ENCODE data around the gene UBB.

UBB gene

DNA sequence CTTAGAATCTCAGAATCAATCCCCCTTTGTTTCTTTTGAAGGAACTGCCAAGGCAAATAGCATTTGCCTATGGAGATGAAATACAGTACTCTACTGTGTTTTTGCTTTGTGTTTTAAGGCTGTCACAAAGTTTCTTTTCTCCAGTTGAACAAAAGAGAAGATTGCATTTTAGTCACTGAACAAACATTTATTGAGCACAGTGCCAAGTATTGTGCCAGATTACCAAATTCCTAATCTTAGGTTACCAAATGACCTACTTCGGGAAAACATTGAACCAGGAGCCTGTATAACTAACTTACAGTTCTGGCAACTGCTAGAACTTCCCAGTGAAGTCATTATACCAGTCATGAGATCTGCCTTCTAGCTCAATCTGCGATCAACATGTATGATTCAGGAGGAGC lies 3.0 kb upstream of the UBB start:
- H3K36me3 ChIP-seq (ENCODE audit: control insufficient read depth, insufficient read depth, low read length), result peaks cover 3% of the 10 kb centered on the region; the same call in 1 of the 2 replicates
- no peaks in the 10 kb centered on the region for H3K27me3 ChIP-seq (replicated peaks; ENCODE audit: control insufficient read depth, insufficient read depth, low read length)
- no peak for TF ChIP-seq CTCF (IDR thresholded peaks at IDR 0.05; ENCODE audit: insufficient read depth, low read length, poor library complexity, severe bottlenecking)
- H3K4me3 ChIP-seq (replicated peaks; ENCODE audit: low read depth, low read length), result no peak overlapping the region
- DNase-seq (ENCODE audit: extremely low read depth, insufficient read length), result no peak

- Histone ChIP-seq H3K27me3 (replicated peaks; ENCODE audit: control insufficient read depth, insufficient read depth, low read length) (no peaks in the 10 kb centered on the region), H3K4me3 (replicated peaks; ENCODE audit: low read depth, low read length) (no peak overlapping the region), H3K36me3 (ENCODE audit: control insufficient read depth, insufficient read depth, low read length) (peaks cover 9% of the 10 kb centered on the region)
- TF ChIP-seq CTCF (IDR thresholded peaks at IDR 0.05; ENCODE audit: insufficient read depth, low read length, poor library complexity, severe bottlenecking), result no peak
- no peak for DNase-seq (ENCODE audit: extremely low read depth, insufficient read length)
These were observed 2.1 kb upstream of the UBB start for GRCh38 chr17:16378636-16379282.

GRCh38 chr17:16379654-16380053 lies 1.2 kb upstream of the UBB start:
- DNase-seq (ENCODE audit: extremely low read depth, insufficient read length), result no peak
- Histone ChIP-seq H3K36me3 (ENCODE audit: control insufficient read depth, insufficient read depth, low read length) (peaks cover 9% of the 10 kb centered on the region), H3K4me3 (replicated peaks; ENCODE audit: low read depth, low read length) (no peak overlapping the region), H3K27me3 (replicated peaks; ENCODE audit: control insufficient read depth, insufficient read depth, low read length) (no peaks in the 10 kb centered on the region)
- no peak for TF ChIP-seq CTCF (IDR thresholded peaks at IDR 0.05; ENCODE audit: insufficient read depth, low read length, poor library complexity, severe bottlenecking)

GRCh38 chr17:16381496-16381820 lies 567 bp downstream of the UBB start:
- TF ChIP-seq CTCF (IDR thresholded peaks at IDR 0.05; ENCODE audit: insufficient read depth, low read length, poor library complexity, severe bottlenecking), result no peak
- no peaks in the 10 kb centered on the region for H3K27me3 ChIP-seq (replicated peaks; ENCODE audit: control insufficient read depth, insufficient read depth, low read length)
- DNase-seq (ENCODE audit: extremely low read depth, insufficient read length), result no peak

GRCh38 chr17:16383216-16383615 lies 2.3 kb downstream of the UBB start:
- Histone ChIP-seq H3K4me3 (replicated peaks; ENCODE audit: low read depth, low read length) (peak overlapping the region; percentile 77), H3K36me3 (ENCODE audit: control insufficient read depth, insufficient read depth, low read length) (peaks cover 9% of the 10 kb centered on the region), H3K27me3 (replicated peaks; ENCODE audit: control insufficient read depth, insufficient read depth, low read length) (no peaks in the 10 kb centered on the region)
- DNase-seq (ENCODE audit: extremely low read depth, insufficient read length), result no peak
- no peak for TF ChIP-seq CTCF (IDR thresholded peaks at IDR 0.05; ENCODE audit: insufficient read depth, low read length, poor library complexity, severe bottlenecking)

More at GRCh38 chr17:16381496-16381820, 567 bp downstream of the UBB start:
- Histone ChIP-seq H3K36me3 (ENCODE audit: control insufficient read depth, insufficient read depth, low read length) (peaks cover 9% of the 10 kb centered on the region), H3K4me3 (replicated peaks; ENCODE audit: low read depth, low read length) (peak overlapping the region; percentile 77)

DNA sequence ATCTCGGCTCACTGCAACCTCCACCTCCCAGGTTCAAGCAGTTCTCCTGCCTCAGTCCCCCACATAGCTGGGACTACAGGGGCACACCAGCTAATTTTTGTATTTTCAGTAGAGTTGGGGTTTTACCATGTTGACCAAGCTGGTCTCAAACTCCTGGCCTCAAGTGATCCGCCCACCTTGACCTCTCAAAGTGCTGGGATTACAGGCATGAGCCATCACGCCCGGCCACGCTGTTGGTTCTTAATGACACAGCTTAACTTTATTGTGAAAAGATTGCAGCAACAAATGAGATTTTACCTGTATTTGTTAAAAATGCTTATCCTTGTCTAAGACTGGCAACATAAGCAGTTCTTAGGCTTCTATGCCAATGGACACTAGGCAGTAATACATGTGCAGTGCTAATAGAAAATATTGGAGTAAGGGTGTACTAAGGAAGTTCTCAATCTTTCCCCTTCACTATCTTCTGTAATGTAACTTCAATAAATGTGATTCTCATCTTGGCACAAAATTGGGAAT lies 2.9 kb downstream of the UBB start:
- H3K27me3 ChIP-seq (replicated peaks; ENCODE audit: control insufficient read depth, insufficient read depth, low read length), result no peaks in the 10 kb centered on the region
- no peak for TF ChIP-seq CTCF (IDR thresholded peaks at IDR 0.05; ENCODE audit: insufficient read depth, low read length, poor library complexity, severe bottlenecking)
- H3K4me3 ChIP-seq (replicated peaks; ENCODE audit: low read depth, low read length), result peak overlapping the region; percentile 77
- DNase-seq (ENCODE audit: extremely low read depth, insufficient read length), result no peak
- H3K36me3 ChIP-seq (ENCODE audit: control insufficient read depth, insufficient read depth, low read length), result peaks cover 9% of the 10 kb centered on the region

Data from GM06990 (cell line).